HCT116 (cell line): ENCODE data around the gene TRIML2. TPM values are rescaled to one million over a fixed set of nuclear protein-coding genes. Genes with fewer than 3 reads are reported as not detected.

ENCODE experiments used
- ATAC-seq: fragments of 200-7000 bp; cut with Tn5 transposase; 2 replicates; pipeline ENCODE4 v1.9.1; 2020; ENCODE audit warnings: mild to moderate bottlenecking, moderate library complexity
- BruUV-seq: library from RNA; stranded (reverse); fragments of 400-500 nt; replicated peaks from 2 replicates; lab custom pipeline; 2021; lab: Mats Ljungman, UMichigan
- CTCF ChIA-PET: fragments of 300-600 bp; sonication (Branson Sonifier 250); formaldehyde crosslinking; loops from one replicate; lab custom pipeline; 2021; ENCODE audit warnings: antibody characterized with exemption; lab: Charles Lee
- POLR2A ChIA-PET: fragments of 300-600, 350-600 bp; sonication (Branson Sonifier 250); formaldehyde crosslinking; loops from one replicate; lab custom pipeline; 2021; ENCODE audit warnings: antibody characterized with exemption; lab: Charles Lee
- RAD21 ChIA-PET, 2 experiments: fragments of 300-600 bp; sonication (Branson Sonifier 250); formaldehyde crosslinking; loops; one replicate each; lab custom pipeline; 2023; ENCODE audit warnings: low total read pairs in 2 of 2; ENCODE audit not compliant: uncharacterized antibody in 2 of 2, unreplicated experiment in 2 of 2, low non-redundant PET in 1 of 2; lab: Charles Lee
- DNase-seq: peaks from one replicate; pipeline ENCODE4 v3.0.0-alpha.2; 2010; ENCODE audit warnings: low read depth, low spot score
- H2AFZ ChIP-seq: fragments of 200-600 bp; shearing (Covaris generic), sonication (generic); 2 replicates; pipeline ENCODE4 v1.6.1; 2017; ENCODE audit warnings: low read depth, mixed run types, mixed read lengths, antibody characterized with exemption, low read length; ENCODE audit not compliant: poor library complexity, severe bottlenecking
- H3K27ac ChIP-seq: 2 replicates; pipeline ENCODE4 v1.5.1; 2012; ENCODE audit warnings: low read depth, low read length
- H3K27me3 ChIP-seq: fragments of 200-600 bp; sonication (generic); 2 replicates; pipeline ENCODE4 v1.6.1; 2016; ENCODE audit warnings: mixed run types, low read length, mixed read lengths; ENCODE audit not compliant: insufficient read depth
- H3K36me3 ChIP-seq, 2 experiments: fragments of 200-500 bp in 1 of 2; fragments of 200-600 bp in 1 of 2; sonication (Bioruptor generic) in 1 of 2; sonication (generic) in 1 of 2; 2 replicates each; pipeline versions ENCODE4 v1.5.1 to v1.6.1; 2014 to 2016; ENCODE audit warnings: low read length in 2 of 2, inconsistent platforms in 1 of 2, mixed read lengths in 1 of 2, mixed run types in 1 of 2; ENCODE audit not compliant: insufficient read depth in 2 of 2, control insufficient read depth in 1 of 2
- H3K4me1 ChIP-seq, 2 experiments: fragments of 200-600 bp in 1 of 2; sonication (generic) in 1 of 2; 2 replicates each; pipeline versions ENCODE4 v1.5.1 to v1.6.1; 2012 to 2017; ENCODE audit warnings: low read length in 2 of 2, inconsistent platforms in 1 of 2, mild to moderate bottlenecking in 1 of 2, mixed read lengths in 1 of 2, mixed run types in 1 of 2, moderate library complexity in 1 of 2; ENCODE audit not compliant: insufficient read depth in 2 of 2, control insufficient read depth in 1 of 2
- H3K4me2 ChIP-seq: fragments of 200-600 bp; sonication (generic); 2 replicates; pipeline ENCODE4 v1.6.1; 2017; ENCODE audit warnings: mixed run types, low read length, mixed read lengths
- H3K4me3 ChIP-seq, 2 experiments: fragments of 200-600 bp in 1 of 2; sonication (generic) in 1 of 2; replicated peaks in 1 of 2; 2 replicates each; pipeline ENCODE4 v1.5.1; 2011 to 2016; ENCODE audit warnings: low read length in 2 of 2, control low read depth in 1 of 2, low read depth in 1 of 2, mild to moderate bottlenecking in 1 of 2, mixed read lengths in 1 of 2, mixed run types in 1 of 2
- H3K79me2 ChIP-seq: fragments of 200-600 bp; sonication (generic); 2 replicates; pipeline ENCODE4 v1.6.1; 2017; ENCODE audit warnings: mild to moderate bottlenecking, mixed run types, low read length, moderate library complexity, mixed read lengths; ENCODE audit not compliant: insufficient read depth
- H3K9ac ChIP-seq: fragments of 200-600 bp; sonication (generic); 2 replicates; pipeline ENCODE4 v1.6.1; 2016; ENCODE audit warnings: low read length, mixed read lengths
- H3K9me2 ChIP-seq: fragments of 200-600 bp; sonication (generic), shearing (Covaris generic); 2 replicates; pipeline ENCODE4 v1.6.1; 2017; ENCODE audit warnings: mixed run types, mild to moderate bottlenecking, moderate library complexity; ENCODE audit not compliant: insufficient read depth
- H3K9me3 ChIP-seq, 2 experiments: fragments of 200-500 bp in 1 of 2; fragments of 200-600 bp in 1 of 2; sonication (Bioruptor generic) in 1 of 2; sonication (generic) in 1 of 2; 2 replicates each; pipeline ENCODE4 v1.6.1; 2014 to 2017; ENCODE audit warnings: low read length in 2 of 2, mixed read lengths in 2 of 2, inconsistent platforms in 1 of 2, low read depth in 1 of 2, mild to moderate bottlenecking in 1 of 2, mixed run types in 1 of 2, moderate library complexity in 1 of 2; ENCODE audit not compliant: control insufficient read depth in 1 of 2, insufficient read depth in 1 of 2
- H4K20me1 ChIP-seq: fragments of 200-600 bp; sonication (generic), shearing (Covaris generic); 2 replicates; pipeline ENCODE4 v1.6.1; 2017; ENCODE audit warnings: mixed run types, mild to moderate bottlenecking, moderate library complexity; ENCODE audit not compliant: insufficient read depth
- EGR1 ChIP-seq: IDR thresholded peaks from 2 replicates; pipeline ENCODE4 v1.6.1; 2012; ENCODE audit warnings: low read depth
- ELF1 ChIP-seq: IDR thresholded peaks from 2 replicates; pipeline ENCODE4 v1.6.1; 2012; ENCODE audit warnings: low read depth, borderline replicate concordance
- EZH2phosphoT487 ChIP-seq: fragments of 200-600 bp; IDR thresholded peaks from 2 replicates; pipeline ENCODE4 v1.6.1; 2018; ENCODE audit warnings: antibody characterized with exemption, borderline replicate concordance
- POLR2A ChIP-seq: IDR thresholded peaks from 2 replicates; pipeline ENCODE4 v1.7.0; 2011; ENCODE audit warnings: borderline replicate concordance; ENCODE audit not compliant: insufficient read depth, insufficient read length; ENCODE audit errors: extremely low read depth
- SP1 ChIP-seq: IDR thresholded peaks from 2 replicates; pipeline ENCODE4 v1.6.1; 2012; ENCODE audit warnings: low read depth
- SRF ChIP-seq: IDR thresholded peaks from 2 replicates; pipeline ENCODE4 v1.6.1; 2012; ENCODE audit warnings: low read depth
- YY1 ChIP-seq: IDR thresholded peaks from 2 replicates; pipeline ENCODE4 v1.6.1; 2011; ENCODE audit warnings: low read length, low read depth, moderate library complexity, mild to moderate bottlenecking; ENCODE audit not compliant: insufficient replicate concordance; ENCODE audit errors: extremely low read depth
- ZFX ChIP-seq: fragments of 450-650 bp; IDR thresholded peaks from 2 replicates; pipeline ENCODE4 v1.6.1; 2017
- ZNF274 ChIP-seq: fragments of 200-500 bp; sonication (Bioruptor generic); IDR thresholded peaks from 2 replicates; pipeline ENCODE4 v1.6.1; 2014; ENCODE audit warnings: mild to moderate bottlenecking, low read depth, low read length, inconsistent platforms
- intact Hi-C: fragments of 100-400 bp; cut with micrococcal nuclease; formaldehyde crosslinking; loops from 2 replicates; pipeline ENCODE4 v1.10.0; 2022
- total RNA-seq: library from RNA; stranded (reverse); gene quantifications from one replicate; pipeline ENCODE4 v1.2.1, GENCODE V29; 2021; ENCODE audit not compliant: unreplicated experiment
- TF ChIP-seq, protein P1 (sequence below): IDR thresholded peaks from 2 replicates; pipeline ENCODE4 v1.6.1; 2011; ENCODE audit warnings: mild to moderate bottlenecking, low read length, moderate library complexity; ENCODE audit not compliant: insufficient replicate concordance; ENCODE audit errors: extremely low read depth
- TF ChIP-seq, protein P2 (sequence below), 3 experiments: fragments of 200-600 bp in 1 of 3; sonication (generic) in 1 of 3; IDR thresholded peaks in 2 of 3; conservative IDR thresholded peaks in 1 of 3; 2 replicates each; pipeline ENCODE4 v1.5.1; 2012 to 2017; ENCODE audit warnings: low read depth in 2 of 3, low read length in 2 of 3, antibody characterized with exemption in 1 of 3, borderline replicate concordance in 1 of 3, control low read depth in 1 of 3, mild to moderate bottlenecking in 1 of 3, mixed read lengths in 1 of 3, mixed run types in 1 of 3, moderate library complexity in 1 of 3; ENCODE audit not compliant: insufficient read depth in 1 of 3

Gene TRIML2
- total RNA-seq, 1 experiment from 2014 or later: 6.3 TPM

DNA sequence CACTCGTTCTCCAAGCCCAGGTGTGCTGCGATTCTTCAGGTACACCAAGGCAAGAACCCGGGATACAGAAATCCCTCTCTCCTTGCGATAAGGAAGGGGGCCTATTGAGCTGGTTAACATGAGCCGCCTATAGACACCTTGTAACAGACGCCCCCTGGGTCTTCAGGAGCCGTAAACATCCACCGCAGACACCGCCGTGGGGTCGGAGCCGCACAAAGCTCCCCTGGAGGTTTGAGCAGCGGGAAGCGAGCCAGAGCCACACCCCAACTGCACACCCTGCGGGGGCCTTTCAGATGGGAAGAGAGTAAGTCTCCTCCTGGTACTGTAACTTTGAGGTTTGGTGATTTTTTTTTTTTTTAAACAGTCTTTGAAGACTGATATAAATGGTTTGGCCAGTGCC lies 67.2 kb downstream of the TRIML2 start:
- CTCF ChIA-PET: no interaction called here
- H3K27ac ChIP-seq: no peak overlapping the region

More for the DNA sequence above, 67.2 kb downstream of the TRIML2 start:
- Histone ChIP-seq H3K4me1 (no peaks in the 10 kb centered on the region; a peak in 2 of 4 replicates), H3K9ac (no peak overlapping the region), H3K79me2 (no peaks in the 10 kb centered on the region), H3K4me2 (no peak overlapping the region)
- POLR2A ChIA-PET: no interaction called here
- TF ChIP-seq, protein P1, sequence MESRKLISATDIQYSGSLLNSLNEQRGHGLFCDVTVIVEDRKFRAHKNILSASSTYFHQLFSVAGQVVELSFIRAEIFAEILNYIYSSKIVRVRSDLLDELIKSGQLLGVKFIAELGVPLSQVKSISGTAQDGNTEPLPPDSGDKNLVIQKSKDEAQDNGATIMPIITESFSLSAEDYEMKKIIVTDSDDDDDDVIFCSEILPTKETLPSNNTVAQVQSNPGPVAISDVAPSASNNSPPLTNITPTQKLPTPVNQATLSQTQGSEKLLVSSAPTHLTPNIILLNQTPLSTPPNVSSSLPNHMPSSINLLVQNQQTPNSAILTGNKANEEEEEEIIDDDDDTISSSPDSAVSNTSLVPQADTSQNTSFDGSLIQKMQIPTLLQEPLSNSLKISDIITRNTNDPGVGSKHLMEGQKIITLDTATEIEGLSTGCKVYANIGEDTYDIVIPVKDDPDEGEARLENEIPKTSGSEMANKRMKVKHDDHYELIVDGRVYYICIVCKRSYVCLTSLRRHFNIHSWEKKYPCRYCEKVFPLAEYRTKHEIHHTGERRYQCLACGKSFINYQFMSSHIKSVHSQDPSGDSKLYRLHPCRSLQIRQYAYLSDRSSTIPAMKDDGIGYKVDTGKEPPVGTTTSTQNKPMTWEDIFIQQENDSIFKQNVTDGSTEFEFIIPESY: no peak
- no peak for TF ChIP-seq ZFX
- TF ChIP-seq, protein P2, sequence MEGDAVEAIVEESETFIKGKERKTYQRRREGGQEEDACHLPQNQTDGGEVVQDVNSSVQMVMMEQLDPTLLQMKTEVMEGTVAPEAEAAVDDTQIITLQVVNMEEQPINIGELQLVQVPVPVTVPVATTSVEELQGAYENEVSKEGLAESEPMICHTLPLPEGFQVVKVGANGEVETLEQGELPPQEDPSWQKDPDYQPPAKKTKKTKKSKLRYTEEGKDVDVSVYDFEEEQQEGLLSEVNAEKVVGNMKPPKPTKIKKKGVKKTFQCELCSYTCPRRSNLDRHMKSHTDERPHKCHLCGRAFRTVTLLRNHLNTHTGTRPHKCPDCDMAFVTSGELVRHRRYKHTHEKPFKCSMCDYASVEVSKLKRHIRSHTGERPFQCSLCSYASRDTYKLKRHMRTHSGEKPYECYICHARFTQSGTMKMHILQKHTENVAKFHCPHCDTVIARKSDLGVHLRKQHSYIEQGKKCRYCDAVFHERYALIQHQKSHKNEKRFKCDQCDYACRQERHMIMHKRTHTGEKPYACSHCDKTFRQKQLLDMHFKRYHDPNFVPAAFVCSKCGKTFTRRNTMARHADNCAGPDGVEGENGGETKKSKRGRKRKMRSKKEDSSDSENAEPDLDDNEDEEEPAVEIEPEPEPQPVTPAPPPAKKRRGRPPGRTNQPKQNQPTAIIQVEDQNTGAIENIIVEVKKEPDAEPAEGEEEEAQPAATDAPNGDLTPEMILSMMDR (IDR thresholded peaks at IDR 0.05 in 2 of 3, conservative IDR thresholded peaks at IDR 0.05 in 1 of 3; ENCODE audit: borderline replicate concordance in 1 of 3, insufficient read depth in 1 of 3, low read depth in 2 of 3, low read length in 2 of 3): no peak
- TF ChIP-seq ZNF274: no peak
- TF ChIP-seq YY1: no peak
- no peak for TF ChIP-seq ELF1
- no peak for TF ChIP-seq POLR2A
- no peak for TF ChIP-seq SRF
- no peak for TF ChIP-seq SP1
- TF ChIP-seq EGR1: no peak
- TF ChIP-seq EZH2phosphoT487: no peak
- TF ChIP-seq, all 23 proteins: peak for 0
- Histone ChIP-seq H3K27me3 (no peaks in the 10 kb centered on the region), H4K20me1 (no peaks in the 10 kb centered on the region), H2AFZ (no peak overlapping the region), H3K9me3 (no peaks in the 10 kb centered on the region), H3K36me3 (no peaks in the 10 kb centered on the region), H3K9me2 (no peaks in the 10 kb centered on the region), H3K4me3 (no peak overlapping the region)
- BruUV-seq: no TSS peak
- RAD21 ChIA-PET: no interaction called here
- DNase-seq (no peak), ATAC-seq (no peak)
- intact Hi-C loops: no loop called here
